Heart left ventricle (tissue), 16 donors: ENCODE data around the gene KISS1R. TPM values are rescaled to one million over a fixed set of nuclear protein-coding genes. Genes with fewer than 3 reads are reported as not detected.

Experiments used
- ATAC-seq, 4 donors: fragments of 200-7000 bp; cut with Tn5 transposase; one replicate each; pipeline ENCODE4 v1.9.1; 2020 to 2022; ENCODE audit warnings: moderate library complexity in 4 of 4, mild to moderate bottlenecking in 3 of 4, moderate number of reproducible peaks in 1 of 4
- DNase-seq, 5 donors: peaks; one replicate each; pipeline ENCODE4 v3.0.0-alpha.2; 2020
- H3K27ac ChIP-seq, 12 donors: fragments of 200-600 bp; sonication (generic) in 4 of 12; one replicate each; pipeline versions ENCODE4 v1.5.0 to v1.8.0; 2016 to 2022; ENCODE audit warnings: mild to moderate bottlenecking in 2 of 12
- H3K27me3 ChIP-seq, 9 donors: fragments of 200-600 bp; sonication (generic) in 2 of 9; one replicate each; pipeline versions ENCODE4 v1.5.1 to v1.8.0; 2016 to 2022; ENCODE audit warnings: mild to moderate bottlenecking in 3 of 9
- H3K36me3 ChIP-seq, 9 donors: fragments of 200-600 bp; sonication (generic) in 2 of 9; one replicate each; pipeline versions ENCODE4 v1.5.0 to v1.8.0; 2018 to 2022; ENCODE audit warnings: mild to moderate bottlenecking in 2 of 9
- H3K4me1 ChIP-seq, 12 donors: fragments of 200-600 bp; sonication (generic) in 4 of 12; one replicate each; pipeline versions ENCODE4 v1.5.0 to v1.8.0; 2016 to 2022; ENCODE audit warnings: mild to moderate bottlenecking in 3 of 12
- H3K4me3 ChIP-seq, 12 donors: fragments of 200-600 bp; sonication (generic) in 4 of 12; one replicate each; pipeline versions ENCODE4 v1.5.0 to v1.8.0; 2017 to 2022; ENCODE audit warnings: mild to moderate bottlenecking in 9 of 12, moderate library complexity in 4 of 12
- H3K9me3 ChIP-seq, 12 donors: fragments of 200-600 bp; sonication (generic) in 4 of 12; one replicate each; pipeline versions ENCODE4 v1.5.0 to v1.8.0; 2016 to 2022; ENCODE audit warnings: mild to moderate bottlenecking in 1 of 12
- CTCF ChIP-seq, 12 donors: fragments of 200-600 bp; sonication (generic) in 4 of 12; IDR thresholded peaks; one replicate each; pipeline versions ENCODE4 v1.5.0 to v1.8.0; 2018 to 2022; ENCODE audit warnings: antibody characterized with exemption in 12 of 12, mild to moderate bottlenecking in 5 of 12
- POLR2A ChIP-seq, 2 donors: fragments of 450-650 bp; IDR thresholded peaks; one replicate each; pipeline ENCODE4 v1.6.1; 2017; ENCODE audit warnings: antibody characterized with exemption in 2 of 2, mild to moderate bottlenecking in 2 of 2, moderate library complexity in 2 of 2
- WGBS, 4 donors: extraction: QIAGEN DNeasy Blood & Tissue Kit in 2 of 4; methylation state at CpG; one replicate each; pipeline versions ENCODE4 v1.1.5 to v1.1.7; 2013 to 2018; 5-methylcytosine and 5-hydroxymethylcytosine counted together
- intact Hi-C, 10 donors: fragments of 100-400 bp; cut with DNase I; formaldehyde crosslinking; loops; one replicate each; pipeline versions ENCODE4 v1.11.1 to v1.14.2; 2022
- polyA plus RNA-seq, 2 donors: library from polyadenylated mRNA; stranded (reverse); fragments of 200-250 nt; gene quantifications; one replicate each; pipeline ENCODE4 v1.2.3, GENCODE V29; 2013
- total RNA-seq, 9 donors: library from RNA; depleted of rRNA in 2 of 9; stranded (reverse); fragments of >200 nt in 2 of 9; fragmentation: NEBNext Ultra II Directional in 3 of 9; extraction: Animal tissue kit (Norgen Biotek cat#: 25700) in 3 of 9; gene quantifications; one replicate each; pipeline versions ENCODE4 v1.1.0 to v1.2.4, GENCODE V29; 2016 to 2023
- donor health status: ischemic (EF 13 %, LVEDD 7.1; RV severe dilation, severe dysfunction).
- donor health status: healthy with polysubstance abuse.
- donor health status: DM: no; HTN: yes; CAD: no.
- donor health status: DM: no; HTN: no; CAD: no.
- donor health status: ischemic (EF 25% LVEDD 6.9; RV normal size, moderate dysfunction).
- donor health status: ischemic (EF 25% LVEDD 5.7; RV mildly dilated, moderate dysfunction).
- donor health status: healthy.
- donor health status: DM: yes; HTN: yes; CAD: no.
- donor health status: ischemic (EF 35%, LVEDD 5.7; RV mildly dilated, moderate dysfunction).
- donor health status: nonischemic (EF 11% LVEDD 7.7; RV severe dilation, severe dysfunction).
- donor health status: DM: yes; HTN: yes; CAD: no.
- donor health status: PGD.
- donor health status: ischemic (EF 29% LVEDD 5.4; RV normal size, mild dysfunction).
- donor health status: nonischemic (EF 23%, LVEDD 6.1; RV moderate dilation, normal function).

KISS1R gene
- total and polyA plus RNA-seq, 11 donors: not detected

DNA sequence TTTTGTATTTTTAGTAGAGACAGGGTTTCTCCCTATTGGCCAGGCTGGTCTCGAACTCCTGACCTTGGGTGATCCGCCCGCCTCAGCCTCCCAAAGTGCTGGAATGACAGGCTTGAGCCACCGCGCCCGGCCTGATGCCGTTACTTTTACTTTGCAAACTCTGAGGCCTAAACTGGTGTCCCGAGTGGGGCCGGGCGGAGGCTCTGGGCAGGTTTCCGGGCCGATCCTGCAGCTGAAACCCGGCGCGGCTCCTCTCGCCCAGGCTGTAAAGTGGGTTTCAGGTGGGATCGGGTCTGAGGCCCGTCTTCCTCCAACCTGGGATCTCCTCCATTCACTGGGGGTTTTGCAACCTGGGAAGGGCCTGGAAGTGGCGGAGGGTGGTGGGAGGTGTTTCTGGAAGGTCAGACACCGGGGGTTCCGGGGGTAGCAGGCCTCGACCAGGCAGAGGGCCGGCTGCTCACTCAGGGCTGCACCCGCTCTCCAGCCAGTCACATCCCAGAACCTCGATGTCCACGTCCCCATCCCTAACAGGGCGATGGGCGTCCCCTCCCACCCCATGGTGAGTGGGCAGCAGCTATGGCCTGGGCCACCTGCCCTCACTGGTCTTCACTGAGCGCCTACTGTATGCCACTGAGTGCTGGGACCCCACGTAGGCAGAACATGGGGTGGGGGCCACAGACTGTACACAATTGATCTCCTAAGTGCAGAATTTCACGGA is 45.7 kb downstream of the KISS1R start:
- no peak for ATAC-seq
- WGBS, 4 donors: 90 to 91% (median 91%) methylated on average over 26 to 31 of the region's 31 CpGs
- intact Hi-C loops: no loop called here

GRCh38 chr19:963486-963951 is 46.4 kb downstream of the KISS1R start:
- Histone ChIP-seq H3K4me1 (peaks cover 0 to 3% (median 0%) of the 10 kb centered on the region in 12 donors), H3K27ac (no peak overlapping the region), H3K4me3 (no peak overlapping the region), H3K27me3 (no peaks in the 10 kb centered on the region), H3K36me3 (peaks cover 0 to 49% (median 19%) of the 10 kb centered on the region in 9 donors), H3K9me3 (no peaks in the 10 kb centered on the region)
- WGBS, 4 donors: 85 to 94% (median 86%) methylated on average over 10 to 11 of the region's 11 CpGs
- intact Hi-C loops: no loop called here
- DNase-seq: no peak
- no peak for TF ChIP-seq CTCF (IDR thresholded peaks at IDR 0.05)
- TF ChIP-seq POLR2A (IDR thresholded peaks at IDR 0.05): no peak
- no peak for ATAC-seq

More for the DNA sequence above, 45.7 kb downstream of the KISS1R start:
- no peaks in the 10 kb centered on the region for H3K27me3 ChIP-seq
- TF ChIP-seq CTCF (IDR thresholded peaks at IDR 0.05) (no peak), POLR2A (IDR thresholded peaks at IDR 0.05) (no peak)
- no peak overlapping the region for H3K27ac ChIP-seq
- no peak overlapping the region for H3K4me3 ChIP-seq
- H3K4me1 ChIP-seq: peaks cover 0 to 3% (median 0%) of the 10 kb centered on the region in 12 donors
- no peaks in the 10 kb centered on the region for H3K9me3 ChIP-seq
- H3K36me3 ChIP-seq: peaks cover 0 to 46% (median 15%) of the 10 kb centered on the region in 9 donors
- DNase-seq: no peak

GRCh38 chr19:964116-964520 is 47.0 kb downstream of the KISS1R start:
- H3K4me1 ChIP-seq: peaks cover 0 to 3% (median 0%) of the 10 kb centered on the region in 12 donors
- peaks cover 0 to 55% (median 25%) of the 10 kb centered on the region in 9 donors for H3K36me3 ChIP-seq
- 94 to 96% (median 95%) methylated on average over 16 of the region's 16 CpGs for WGBS, 4 donors
- DNase-seq (no peak), ATAC-seq (no peak)
- no peaks in the 10 kb centered on the region for H3K27me3 ChIP-seq
- H3K4me3 ChIP-seq: no peak overlapping the region
- no peak for TF ChIP-seq POLR2A (IDR thresholded peaks at IDR 0.05)
- no peak for TF ChIP-seq CTCF (IDR thresholded peaks at IDR 0.05)
- H3K9me3 ChIP-seq: no peaks in the 10 kb centered on the region
- intact Hi-C loops: no loop called here
- no peak overlapping the region for H3K27ac ChIP-seq

- H3K9me3 ChIP-seq: no peaks in the 10 kb centered on the region
- no peaks in the 10 kb centered on the region for H3K27me3 ChIP-seq
- H3K36me3 ChIP-seq: peaks cover 0 to 57% (median 34%) of the 10 kb centered on the region in 9 donors
- intact Hi-C loops: no loop called here
- ATAC-seq (no peak), DNase-seq (no peak)
- H3K4me1 ChIP-seq: peaks cover 0 to 3% (median 0%) of the 10 kb centered on the region in 12 donors
- H3K4me3 ChIP-seq: no peak overlapping the region
- TF ChIP-seq POLR2A (IDR thresholded peaks at IDR 0.05) (no peak), CTCF (IDR thresholded peaks at IDR 0.05) (no peak)
- WGBS, 4 donors: 96 to 98% (median 98%) methylated on average over 19 of the region's 19 CpGs
- no peak overlapping the region for H3K27ac ChIP-seq
These were observed 47.9 kb downstream of the KISS1R start for GRCh38 chr19:964761-965694.
